ENCODE data around the gene ADAMTS15. TPM values are rescaled to one million over a fixed set of nuclear protein-coding genes. Genes with fewer than 3 reads are reported as not detected.
A peak's percentile ranks its signal among the peaks of the same experiment; 100 is the strongest.

Gene ADAMTS15
- total and polyA plus RNA-seq, 2 of the 4 experiments (the other 2 are of a cell fraction), result 3.0 to 5.0 TPM

- H4K8ac ChIP-seq (ENCODE audit: low read depth in 2 of 2, low read length in 2 of 2), result no peak overlapping the region
- no peak overlapping the region for H3K9ac ChIP-seq (ENCODE audit: low read depth, low read length)
- dilution Hi-C loops (cut with HindIII; ENCODE audit: low sequenced_read_pairs, unreplicated experiment) (no loop called here), intact Hi-C loops (cut with micrococcal nuclease) (no loop called here), in situ Hi-C loops (cut with MboI; ENCODE audit: low sequenced_read_pairs) (no loop called here)
- H4K5ac ChIP-seq (ENCODE audit: low read depth, low read length), result no peak overlapping the region; the same call in 1 of the 2 replicates
- no peak overlapping the region for H2AFZ ChIP-seq (replicated peaks; ENCODE audit: low read length, poor library complexity)
- H4K91ac ChIP-seq (ENCODE audit: insufficient read depth, low read depth, low read length), result no peak overlapping the region; the same call in 1 of the 2 replicates
- POLR2A ChIA-PET (ENCODE audit: unreplicated experiment), result no interaction called here
- H3K9me3 ChIP-seq (ENCODE audit: control insufficient read depth, insufficient read depth, low read length), result no peaks in the 10 kb centered on the region
- CTCF ChIA-PET, result no interaction called here
- H3K56ac ChIP-seq (ENCODE audit: extremely low read depth, insufficient read depth, low read length), result no peak overlapping the region
- 0 out of 2 replicates have a peak, but pooled peaks cover 7% of the 10 kb centered on the region for H3K9me1 ChIP-seq (ENCODE audit: insufficient read depth, low read length)
- H3K4me2 ChIP-seq (ENCODE audit: low read depth, low read length), result no peak overlapping the region
- H2BK5ac ChIP-seq (ENCODE audit: low read depth, low read length, poor library complexity, severe bottlenecking), result no peak overlapping the region
- H4K20me1 ChIP-seq (ENCODE audit: insufficient read depth, low read length), result no peaks in the 10 kb centered on the region
- BruUV-seq (replicated peaks), result no TSS peak
- no peak for ATAC-seq (ENCODE audit: low read depth)
- WGBS, 2 experiments (ENCODE audit: extremely low coverage in 2 of 2, insufficient read length in 1 of 2), result no CpG with 5 or more reads among the region's 4 CpGs
- no peaks in the 10 kb centered on the region for H3K79me1 ChIP-seq (ENCODE audit: low read depth in 1 of 2, low read length in 2 of 2)
- peaks cover 22% of the 10 kb centered on the region for H3K4me1 ChIP-seq (ENCODE audit: control insufficient read depth, insufficient read depth, low read length)
- H2AK5ac ChIP-seq (ENCODE audit: low read depth, low read length), result no peak overlapping the region
- DNase-seq, result no peak
- H2AK9ac ChIP-seq (replicated peaks; ENCODE audit: low read depth, low read length, poor library complexity), result peak overlapping the region; percentile 6
- TF ChIP-seq CTCF (conservative IDR thresholded peaks at IDR 0.05; ENCODE audit: low read depth, low read length) (no peak), CHD1 (IDR thresholded peaks at IDR 0.05; ENCODE audit: low read depth, low read length) (no peak), NFE2L2 (IDR thresholded peaks at IDR 0.05; ENCODE audit: low read depth, low read length) (no peak), RFX5 (IDR thresholded peaks at IDR 0.05; ENCODE audit: low read depth, low read length) (no peak), POLR2A (IDR thresholded peaks at IDR 0.05; ENCODE audit: low read depth, low read length) (no peak), USF2 (IDR thresholded peaks at IDR 0.05; ENCODE audit: low read depth, low read length) (no peak), SMC3 (IDR thresholded peaks at IDR 0.05; ENCODE audit: low read depth, low read length) (no peak)
- H3K23ac ChIP-seq (ENCODE audit: low read depth, low read length), result no peak overlapping the region
- peak overlapping the region; percentile 64; the same call in 1 of the 2 replicates for H3K18ac ChIP-seq (ENCODE audit: low read depth, low read length)
- no peaks in the 10 kb centered on the region for H3K27me3 ChIP-seq (ENCODE audit: control insufficient read depth, insufficient read depth, low read length)
- H3K27ac ChIP-seq (ENCODE audit: insufficient read depth, low read length), result no peak overlapping the region
- H2BK20ac ChIP-seq (ENCODE audit: low read depth, low read length), result no peak overlapping the region
- H3K4ac ChIP-seq (ENCODE audit: low read depth, low read length), result peak overlapping the region; percentile 10; the same call in 1 of the 2 replicates
- no peak overlapping the region for H2BK15ac ChIP-seq (ENCODE audit: low read depth, low read length)
- H3K14ac ChIP-seq (replicated peaks; ENCODE audit: low read depth, low read length), result 0 out of 2 replicates have a peak overlapping the region, but pooled peaks have one; percentile 19
- no peaks in the 10 kb centered on the region for H3K36me3 ChIP-seq (ENCODE audit: control insufficient read depth, insufficient read depth, low read length)
- no peak overlapping the region for H3K4me3 ChIP-seq (ENCODE audit: insufficient read depth, low read depth, low read length)
- H2BK120ac ChIP-seq (ENCODE audit: low read depth, low read length), result 0 out of 2 replicates have a peak overlapping the region, but pooled peaks have one; percentile 14
These were observed 67.5 kb downstream of the ADAMTS15 start for GRCh38 chr11:130515829-130516553.

All from IMR-90 (cell line).